ENCODE results near the gene JMJD4. TPM values are rescaled to one million over a fixed set of nuclear protein-coding genes. Genes with fewer than 3 reads are reported as not detected.

JMJD4 gene
- total and polyA plus RNA-seq, 11 donors, result 7.8 to 14.1 (median 11.5) TPM

DNA sequence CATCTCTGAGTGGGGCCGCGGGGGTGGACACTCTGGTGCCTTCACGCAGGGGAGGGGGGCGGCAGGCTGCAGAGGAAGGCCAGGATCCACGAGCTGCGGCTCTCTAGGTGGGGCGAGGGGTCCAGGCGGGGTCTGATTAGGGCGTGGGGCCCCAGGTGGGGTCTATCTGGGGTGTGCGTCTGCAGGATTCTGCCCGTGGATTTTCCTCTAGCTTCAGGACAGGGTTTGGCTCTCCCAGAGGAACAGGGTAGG, 6.3 kb downstream of the JMJD4 start:
- intact Hi-C loops (cut with DNase I), result loop anchor here in 6 of 10 donors (5.0 to 10.0 kb wide), 4 partner anchors 164 to 187 kb away; partner anchors contain the start of gene ZNF678 (in 4 of the 6)
- Histone ChIP-seq H3K36me3 (peaks cover 0 to 27% (median 22%) of the 10 kb centered on the region in 9 donors), H3K27ac (peak overlapping the region; percentile 33 to 89 (median 80)), H3K27me3 (no peaks in the 10 kb centered on the region), H3K9me3 (no peaks in the 10 kb centered on the region), H3K4me1 (peaks cover 0 to 37% (median 25%) of the 10 kb centered on the region in 12 donors), H3K4me3 (peak overlapping the region; percentile 24 to 86 (median 64))
- peak in 3 of 4 donors; percentile 5 to 26 (median 8) for ATAC-seq
- WGBS, 4 donors, result 0 to 3% (median 1%) methylated on average over 4 to 11 of the region's 11 CpGs
- peak in 1 of 5 donors; percentile 30 for DNase-seq
- no peak for TF ChIP-seq CTCF (IDR thresholded peaks at IDR 0.05)
- TF ChIP-seq POLR2A (IDR thresholded peaks at IDR 0.05), result no peak

GRCh38 chr1:227728059-227728891, 6.8 kb downstream of the JMJD4 start:
- TF ChIP-seq CTCF (IDR thresholded peaks at IDR 0.05) (no peak), POLR2A (IDR thresholded peaks at IDR 0.05) (no peak)
- Histone ChIP-seq H3K9me3 (no peaks in the 10 kb centered on the region), H3K27ac (peak overlapping the region; percentile 33 to 89 (median 80)), H3K27me3 (no peaks in the 10 kb centered on the region), H3K4me1 (peaks cover 0 to 37% (median 24%) of the 10 kb centered on the region in 12 donors), H3K36me3 (peaks cover 0 to 25% (median 17%) of the 10 kb centered on the region in 9 donors), H3K4me3 (peak overlapping the region; percentile 24 to 86 (median 64))
- ATAC-seq (peak; percentile 35 to 63 (median 62)), DNase-seq (peak; percentile 79 to 89 (median 85))
- intact Hi-C loops (cut with DNase I), result loop anchor here in 6 of 10 donors (5.0 to 10.0 kb wide), 4 partner anchors 163 to 186 kb away; partner anchors contain the start of gene ZNF678 (in 4 of the 6)
- 0 to 2% (median 1%) methylated on average over 19 to 51 of the region's 51 CpGs for WGBS, 4 donors

GRCh38 chr1:227726924-227727599, 8.0 kb downstream of the JMJD4 start:
- H3K9me3 ChIP-seq, result peaks cover 0 to 9% (median under 1%) of the 10 kb centered on the region in 12 donors
- H3K4me1 ChIP-seq, result peaks cover 0 to 37% (median 24%) of the 10 kb centered on the region in 12 donors
- H3K4me3 ChIP-seq, result no peak overlapping the region
- H3K27me3 ChIP-seq, result no peaks in the 10 kb centered on the region
- ATAC-seq (no peak), DNase-seq (no peak)
- TF ChIP-seq CTCF (IDR thresholded peaks at IDR 0.05) (no peak), POLR2A (IDR thresholded peaks at IDR 0.05) (no peak)
- intact Hi-C loops (cut with DNase I), result loop anchor here in 6 of 10 donors (5.0 to 10.0 kb wide), 4 partner anchors 162 to 185 kb away; partner anchors contain the start of gene ZNF678 (in 4 of the 6)
- H3K36me3 ChIP-seq, result peaks cover 0 to 13% (median 5%) of the 10 kb centered on the region in 9 donors
- no peak overlapping the region for H3K27ac ChIP-seq
- 87 to 92% (median 91%) methylated on average over 6 of the region's 6 CpGs for WGBS, 4 donors

- DNase-seq, result no peak
These were observed 8.8 kb downstream of the JMJD4 start for GRCh38 chr1:227726318-227726717.

More at GRCh38 chr1:227726318-227726717, 8.8 kb downstream of the JMJD4 start:
- peaks cover 0 to 37% (median 24%) of the 10 kb centered on the region in 12 donors for H3K4me1 ChIP-seq
- ATAC-seq, result no peak
- WGBS, 4 donors, result 84 to 96% (median 87%) methylated on average over 3 of the region's 3 CpGs
- H3K36me3 ChIP-seq, result peaks cover 0 to 5% (median 0%) of the 10 kb centered on the region in 9 donors
- TF ChIP-seq POLR2A (IDR thresholded peaks at IDR 0.05) (no peak), CTCF (IDR thresholded peaks at IDR 0.05) (no peak)
- intact Hi-C loops (cut with DNase I), result loop anchor here in 6 of 10 donors (5.0 to 10.0 kb wide), 4 partner anchors 162 to 184 kb away; partner anchors contain the start of gene ZNF678 (in 4 of the 6)
- H3K27me3 ChIP-seq, result no peaks in the 10 kb centered on the region
- H3K27ac ChIP-seq, result no peak overlapping the region
- H3K9me3 ChIP-seq, result peaks cover 0 to 16% (median 4%) of the 10 kb centered on the region in 12 donors
- no peak overlapping the region for H3K4me3 ChIP-seq

Measured in heart left ventricle (tissue), 16 donors.